AG04449 (cell line): Measurements from ENCODE around the gene SBNO2.
A peak's percentile ranks its signal among the peaks of the same experiment; 100 is the strongest.

Source experiments
- CTCF ChIA-PET: fragments of 350-600 bp; formaldehyde crosslinking; extraction: SDS; loops from one replicate; lab custom pipeline; 2021; ENCODE audit warnings: antibody characterized with exemption; lab: Yijun Ruan, JAX
- POLR2A ChIA-PET: fragments of 400-600, 350-600 bp; formaldehyde crosslinking; extraction: SDS; loops from one replicate; lab custom pipeline; 2020; ENCODE audit warnings: antibody characterized with exemption, inconsistent platforms; lab: Yijun Ruan, JAX
- DNase-seq: peaks from one replicate; pipeline ENCODE4 v3.0.0-alpha.2; 2010; ENCODE audit warnings: low read depth, low spot score
- H3K4me3 ChIP-seq: 2 replicates; pipeline ENCODE4 v1.5.1; 2011; ENCODE audit warnings: low read depth, mild to moderate bottlenecking, control low read depth, low read length
- TF ChIP-seq, protein P1 (sequence below): IDR thresholded peaks from one replicate; pipeline ENCODE4 v1.5.1; 2011; ENCODE audit warnings: mild to moderate bottlenecking, moderate library complexity, low read length, control low read depth, inconsistent platforms; ENCODE audit not compliant: insufficient read depth; ENCODE audit errors: missing control alignments

The SBNO2 gene

DNA sequence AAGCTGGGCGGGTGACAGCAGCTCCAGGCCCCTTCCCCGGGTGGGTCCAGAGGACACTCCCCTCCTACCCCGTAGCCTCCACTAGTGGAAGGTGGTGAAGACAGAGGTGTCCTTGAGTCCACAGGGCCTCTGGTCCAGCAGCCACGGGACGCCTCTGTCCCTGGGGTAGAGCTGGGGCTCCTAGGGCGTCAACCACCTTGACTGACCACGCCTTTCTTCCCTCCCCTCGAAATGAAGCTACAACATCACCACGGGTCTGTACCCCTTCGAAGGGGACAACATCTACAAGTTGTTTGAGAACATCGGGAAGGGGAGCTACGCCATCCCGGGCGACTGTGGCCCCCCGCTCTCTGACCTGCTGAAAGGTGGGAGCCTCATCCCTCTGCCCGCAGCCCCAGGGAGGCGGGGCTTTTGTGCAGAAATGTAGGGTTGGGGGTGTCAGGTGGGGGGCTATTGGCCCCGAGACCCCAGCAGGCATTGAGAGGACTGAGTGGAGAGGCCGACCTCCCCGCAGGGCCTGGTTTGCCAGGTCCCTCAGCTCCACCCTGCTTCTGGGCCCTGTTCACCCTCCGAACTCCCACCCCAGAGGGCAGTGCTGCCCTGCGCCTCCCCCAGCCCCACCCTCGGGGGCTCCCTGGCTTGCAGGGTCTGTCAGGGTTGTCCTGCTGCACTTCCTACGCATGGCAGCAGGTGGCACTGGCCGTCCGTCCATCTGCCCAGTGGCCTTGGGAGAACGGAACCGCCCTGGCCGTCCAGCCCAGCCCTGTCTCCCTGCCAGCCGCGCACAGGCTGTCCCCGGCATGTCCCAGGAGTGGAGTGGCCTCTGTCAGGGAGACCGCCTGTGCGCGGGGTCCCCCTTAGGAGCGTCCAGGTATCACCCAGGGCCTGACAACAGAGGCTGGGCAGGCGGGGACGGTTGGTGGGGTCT is 47.2 kb upstream of the SBNO2 start:
- ChIA-PET CTCF (interaction anchor here (0.7 to 2.7 kb wide), 9 partner anchors 7 to 156 kb away, joined by 3 to 16 read pairs (median 4); partner anchors contain the start of gene ATP5F1D), POLR2A (no interaction called here)
- DNase-seq: no peak
- H3K4me3 ChIP-seq: no peak overlapping the region
- TF ChIP-seq, protein P1, sequence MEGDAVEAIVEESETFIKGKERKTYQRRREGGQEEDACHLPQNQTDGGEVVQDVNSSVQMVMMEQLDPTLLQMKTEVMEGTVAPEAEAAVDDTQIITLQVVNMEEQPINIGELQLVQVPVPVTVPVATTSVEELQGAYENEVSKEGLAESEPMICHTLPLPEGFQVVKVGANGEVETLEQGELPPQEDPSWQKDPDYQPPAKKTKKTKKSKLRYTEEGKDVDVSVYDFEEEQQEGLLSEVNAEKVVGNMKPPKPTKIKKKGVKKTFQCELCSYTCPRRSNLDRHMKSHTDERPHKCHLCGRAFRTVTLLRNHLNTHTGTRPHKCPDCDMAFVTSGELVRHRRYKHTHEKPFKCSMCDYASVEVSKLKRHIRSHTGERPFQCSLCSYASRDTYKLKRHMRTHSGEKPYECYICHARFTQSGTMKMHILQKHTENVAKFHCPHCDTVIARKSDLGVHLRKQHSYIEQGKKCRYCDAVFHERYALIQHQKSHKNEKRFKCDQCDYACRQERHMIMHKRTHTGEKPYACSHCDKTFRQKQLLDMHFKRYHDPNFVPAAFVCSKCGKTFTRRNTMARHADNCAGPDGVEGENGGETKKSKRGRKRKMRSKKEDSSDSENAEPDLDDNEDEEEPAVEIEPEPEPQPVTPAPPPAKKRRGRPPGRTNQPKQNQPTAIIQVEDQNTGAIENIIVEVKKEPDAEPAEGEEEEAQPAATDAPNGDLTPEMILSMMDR: peak; percentile 77

DNA sequence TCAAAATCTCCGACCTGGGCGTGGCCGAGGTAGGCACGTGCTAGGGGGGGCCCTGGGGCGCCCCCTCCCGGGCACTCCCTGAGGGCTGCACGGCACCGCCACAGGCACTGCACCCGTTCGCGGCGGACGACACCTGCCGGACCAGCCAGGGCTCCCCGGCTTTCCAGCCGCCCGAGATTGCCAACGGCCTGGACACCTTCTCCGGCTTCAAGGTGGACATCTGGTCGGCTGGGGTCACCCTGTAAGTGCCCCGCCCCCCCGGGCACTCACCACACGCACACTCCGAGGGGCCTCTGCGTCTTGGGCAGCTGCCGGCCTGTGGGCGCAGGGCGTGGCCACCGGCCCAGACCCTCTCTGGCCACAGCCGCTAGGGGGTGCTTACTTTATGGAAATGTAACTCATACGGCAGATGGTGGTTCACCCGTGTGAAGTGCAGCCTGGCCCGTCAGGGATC is 46.4 kb upstream of the SBNO2 start:
- POLR2A ChIA-PET: no interaction called here
- TF ChIP-seq, protein P1: no peak
- DNase-seq: no peak
- H3K4me3 ChIP-seq: no peak overlapping the region
- CTCF ChIA-PET: interaction anchor here (0.7 to 2.7 kb wide), 7 partner anchors 12 to 47 kb away, joined by 3 to 16 read pairs (median 4); partner anchors contain the start of gene ATP5F1D

DNA sequence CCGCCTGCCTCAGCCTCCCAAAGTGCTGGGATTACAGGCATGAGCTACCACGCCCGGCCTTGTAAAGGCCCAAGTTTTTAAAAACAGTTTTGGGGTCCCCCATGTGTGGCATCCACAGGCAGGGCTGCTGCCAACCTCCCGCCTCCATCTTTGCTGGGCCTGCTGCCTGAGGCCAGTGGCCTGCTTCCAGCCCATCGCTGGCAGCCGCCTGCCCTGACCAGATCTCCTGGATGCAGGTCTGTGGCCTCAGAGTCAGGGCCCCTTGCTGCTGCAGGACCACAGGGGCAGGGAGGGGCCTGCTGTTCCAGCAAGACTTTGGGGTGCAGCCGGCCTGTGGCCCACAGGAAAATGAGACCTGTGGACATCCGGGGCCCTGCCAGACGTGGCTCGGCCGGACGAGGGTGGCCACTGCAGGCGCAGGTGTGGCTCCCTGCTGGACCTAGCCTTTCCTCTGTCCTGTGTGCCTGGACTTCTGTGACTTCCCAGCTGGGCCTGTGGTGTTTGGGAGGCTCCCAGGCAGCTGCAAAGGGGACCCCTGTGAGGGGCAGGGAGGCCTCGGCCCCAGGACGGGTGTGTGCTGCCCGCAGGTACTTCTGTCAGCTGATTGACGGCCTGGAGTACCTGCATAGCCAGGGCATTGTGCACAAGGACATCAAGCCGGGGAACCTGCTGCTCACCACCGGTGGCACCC is 45.9 kb upstream of the SBNO2 start:
- TF ChIP-seq, protein P1: no peak
- H3K4me3 ChIP-seq: no peak overlapping the region
- DNase-seq: no peak
- POLR2A ChIA-PET: no interaction called here
- CTCF ChIA-PET: interaction anchor here (1.1 to 1.3 kb wide), 3 partner anchors 13 to 47 kb away, joined by 3 to 4 read pairs (median 4); no protein-coding TSS in a partner anchor

DNA sequence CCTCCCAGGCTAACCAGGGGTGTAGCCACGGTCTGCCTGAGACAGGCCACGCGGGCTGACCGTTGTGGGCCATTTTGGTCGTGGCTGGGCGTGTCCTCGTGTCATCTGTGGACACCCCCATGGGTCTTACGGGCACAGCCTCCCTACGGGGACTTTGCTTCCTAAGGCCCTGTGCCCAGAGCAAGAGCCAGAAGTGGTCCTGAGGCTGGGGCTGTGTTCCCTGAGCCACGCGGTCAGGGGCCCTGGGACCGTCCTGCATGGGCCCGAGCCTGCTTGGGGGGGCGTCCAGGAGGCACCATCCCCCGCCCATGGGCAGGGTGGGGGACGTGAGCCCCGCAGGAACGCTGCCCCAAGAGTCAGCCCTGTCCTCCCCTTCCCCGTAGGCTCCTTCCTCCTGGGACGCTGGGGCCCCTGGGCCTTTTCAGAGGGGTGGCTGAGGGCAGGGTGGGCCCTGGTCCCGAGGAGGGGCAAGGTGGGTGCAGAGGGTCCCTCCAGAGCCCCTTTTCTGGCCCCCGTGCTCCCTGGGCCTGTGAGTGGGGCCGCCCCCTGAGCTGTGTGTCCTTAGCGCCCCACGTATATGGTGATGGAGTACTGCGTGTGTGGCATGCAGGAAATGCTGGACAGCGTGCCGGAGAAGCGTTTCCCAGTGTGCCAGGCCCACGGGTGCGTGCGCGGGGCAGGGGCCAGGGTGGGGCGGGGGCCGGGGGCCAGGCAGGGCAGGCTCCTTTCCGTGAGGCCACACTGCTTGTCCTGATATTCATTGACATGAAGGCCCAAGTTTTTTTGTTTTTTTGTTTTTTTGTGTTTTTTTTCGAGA is 44.9 kb upstream of the SBNO2 start:
- TF ChIP-seq, protein P1: no peak
- CTCF ChIA-PET: interaction anchor here (1.0 to 2.0 kb wide), 5 partner anchors 22 to 105 kb away, joined by 3 to 9 read pairs (median 4); no protein-coding TSS in a partner anchor
- H3K4me3 ChIP-seq: no peak overlapping the region
- POLR2A ChIA-PET: no interaction called here
- DNase-seq: no peak

DNA sequence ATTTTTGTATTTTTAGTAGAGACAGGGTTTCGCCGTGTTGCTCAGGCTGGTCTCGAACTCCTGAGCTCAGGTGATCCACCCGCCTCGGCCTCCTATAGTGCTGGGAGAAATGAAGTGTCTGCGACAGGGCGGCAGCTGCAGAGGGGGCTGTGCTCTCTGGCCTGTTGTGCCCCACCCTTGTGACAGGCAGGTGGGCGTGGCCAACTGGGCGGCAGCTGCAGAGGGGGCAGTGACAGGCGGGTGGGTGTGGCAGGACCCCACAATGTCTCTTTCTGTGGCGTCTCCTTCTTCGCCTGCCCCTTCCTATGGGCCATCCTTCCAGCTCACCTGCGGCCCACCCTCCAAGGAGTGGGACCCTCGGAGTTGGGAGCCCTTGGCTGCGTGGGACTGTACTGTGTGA is 43.3 kb upstream of the SBNO2 start:
- ChIA-PET CTCF (interaction anchor here (0.6 to 2.0 kb wide), 8 partner anchors 8 to 116 kb away, joined by 3 to 9 read pairs (median 4); no protein-coding TSS in a partner anchor), POLR2A (interaction anchor here (0.6 to 2.3 kb wide), 3 partner anchors 13 to 52 kb away, joined by 3 to 9 read pairs (median 3); partner anchors contain the start of gene CIRBP)
- no peak overlapping the region for H3K4me3 ChIP-seq
- no peak for DNase-seq
- TF ChIP-seq, protein P1: no peak
